ENCODE data around the gene TPRG1L. TPM values are rescaled to one million over a fixed set of nuclear protein-coding genes. Genes with fewer than 3 reads are reported as not detected.

The TPRG1L gene
- total and polyA plus RNA-seq, 7 donors: 34.9 to 105 (median 49.2) TPM

- 64 to 81% methylated on average over 11 of the region's 11 CpGs for WGBS, 2 donors
- Histone ChIP-seq H3K27ac (no peak overlapping the region), H3K36me3 (no peaks in the 10 kb centered on the region), H3K4me1 (no peaks in the 10 kb centered on the region), H3K27me3 (peaks cover 7 to 47% (median 39%) of the 10 kb centered on the region in 3 donors), H3K9me3 (no peaks in the 10 kb centered on the region), H3K4me3 (no peak overlapping the region)
- intact Hi-C loops (cut with DNase I): no loop called here
- no peak for DNase-seq
- no peak for TF ChIP-seq EP300 (IDR thresholded peaks at IDR 0.05)
- TF ChIP-seq POLR2AphosphoS5 (IDR thresholded peaks at IDR 0.05): no peak
- TF ChIP-seq, protein P1, sequence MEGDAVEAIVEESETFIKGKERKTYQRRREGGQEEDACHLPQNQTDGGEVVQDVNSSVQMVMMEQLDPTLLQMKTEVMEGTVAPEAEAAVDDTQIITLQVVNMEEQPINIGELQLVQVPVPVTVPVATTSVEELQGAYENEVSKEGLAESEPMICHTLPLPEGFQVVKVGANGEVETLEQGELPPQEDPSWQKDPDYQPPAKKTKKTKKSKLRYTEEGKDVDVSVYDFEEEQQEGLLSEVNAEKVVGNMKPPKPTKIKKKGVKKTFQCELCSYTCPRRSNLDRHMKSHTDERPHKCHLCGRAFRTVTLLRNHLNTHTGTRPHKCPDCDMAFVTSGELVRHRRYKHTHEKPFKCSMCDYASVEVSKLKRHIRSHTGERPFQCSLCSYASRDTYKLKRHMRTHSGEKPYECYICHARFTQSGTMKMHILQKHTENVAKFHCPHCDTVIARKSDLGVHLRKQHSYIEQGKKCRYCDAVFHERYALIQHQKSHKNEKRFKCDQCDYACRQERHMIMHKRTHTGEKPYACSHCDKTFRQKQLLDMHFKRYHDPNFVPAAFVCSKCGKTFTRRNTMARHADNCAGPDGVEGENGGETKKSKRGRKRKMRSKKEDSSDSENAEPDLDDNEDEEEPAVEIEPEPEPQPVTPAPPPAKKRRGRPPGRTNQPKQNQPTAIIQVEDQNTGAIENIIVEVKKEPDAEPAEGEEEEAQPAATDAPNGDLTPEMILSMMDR (IDR thresholded peaks at IDR 0.05): no peak
Observed at GRCh38 chr1:3675436-3675835, 50.6 kb downstream of the TPRG1L start.

- Histone ChIP-seq H3K27ac (no peak overlapping the region), H3K4me3 (no peak overlapping the region), H3K9me3 (no peaks in the 10 kb centered on the region), H3K4me1 (no peaks in the 10 kb centered on the region), H3K27me3 (peaks cover 7 to 36% (median 26%) of the 10 kb centered on the region in 3 donors), H3K36me3 (no peaks in the 10 kb centered on the region)
- TF ChIP-seq POLR2A (IDR thresholded peaks at IDR 0.05) (no peak), POLR2AphosphoS5 (IDR thresholded peaks at IDR 0.05) (no peak), EP300 (IDR thresholded peaks at IDR 0.05) (no peak)
- TF ChIP-seq, protein P1 (IDR thresholded peaks at IDR 0.05): no peak
- intact Hi-C loops (cut with DNase I): no loop called here
- 61 to 62% methylated on average over 22 of the region's 22 CpGs for WGBS, 2 donors
- DNase-seq: no peak
Observed at GRCh38 chr1:3676581-3677470, 52.0 kb downstream of the TPRG1L start.

DNA sequence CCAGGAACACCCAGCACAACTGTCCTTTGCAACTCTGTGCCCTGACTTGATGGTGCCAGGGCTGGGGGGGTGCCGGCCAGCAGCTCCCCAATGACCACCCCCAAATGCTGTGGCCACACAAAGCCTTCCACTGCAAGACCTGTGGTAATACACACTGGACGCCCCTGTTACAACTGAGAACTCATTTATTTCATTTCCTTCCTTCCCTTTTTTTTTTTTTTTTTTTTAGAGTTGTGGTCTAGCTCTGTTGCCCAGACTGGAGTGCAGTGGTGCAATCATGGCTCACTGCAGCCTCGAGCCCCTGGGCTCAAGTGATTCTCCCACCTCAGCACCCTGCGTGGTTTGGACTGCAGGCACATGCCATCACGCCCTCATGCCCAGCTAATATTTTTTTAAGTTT lies 52.7 kb downstream of the TPRG1L start:
- DNase-seq: no peak
- TF ChIP-seq EP300 (IDR thresholded peaks at IDR 0.05) (no peak), POLR2A (IDR thresholded peaks at IDR 0.05) (no peak), POLR2AphosphoS5 (IDR thresholded peaks at IDR 0.05) (no peak)
- TF ChIP-seq, protein P1 (IDR thresholded peaks at IDR 0.05): no peak
- 53% methylated on average over 5 of the region's 5 CpGs for WGBS, 2 donors

GRCh38 chr1:3678361-3679097 lies 53.7 kb downstream of the TPRG1L start:
- intact Hi-C loops (cut with DNase I): no loop called here
- H3K4me1 ChIP-seq: no peaks in the 10 kb centered on the region
- no peaks in the 10 kb centered on the region for H3K36me3 ChIP-seq
- H3K4me3 ChIP-seq: no peak overlapping the region
- 62 to 68% methylated on average over 21 of the region's 21 CpGs for WGBS, 2 donors
- TF ChIP-seq, protein P1 (IDR thresholded peaks at IDR 0.05): no peak
- TF ChIP-seq EP300 (IDR thresholded peaks at IDR 0.05) (no peak), POLR2AphosphoS5 (IDR thresholded peaks at IDR 0.05) (no peak), POLR2A (IDR thresholded peaks at IDR 0.05) (no peak)
- no peak overlapping the region for H3K27ac ChIP-seq
- no peaks in the 10 kb centered on the region for H3K9me3 ChIP-seq
- H3K27me3 ChIP-seq: peaks cover 0 to 25% (median 16%) of the 10 kb centered on the region in 3 donors
- no peak for DNase-seq

More for the DNA sequence above, 52.7 kb downstream of the TPRG1L start:
- no peaks in the 10 kb centered on the region for H3K9me3 ChIP-seq
- no peaks in the 10 kb centered on the region for H3K36me3 ChIP-seq
- H3K27me3 ChIP-seq: peaks cover 7 to 30% (median 22%) of the 10 kb centered on the region in 3 donors
- H3K27ac ChIP-seq: no peak overlapping the region
- H3K4me3 ChIP-seq: no peak overlapping the region
- H3K4me1 ChIP-seq: no peaks in the 10 kb centered on the region
- intact Hi-C loops (cut with DNase I): no loop called here

Data from sigmoid colon (tissue), 7 donors.